KMS-11 (cell line): ENCODE measurements around the gene TTC39A.

Experiments used
- H2AFZ ChIP-seq: fragments of 200-600 bp; sonication (generic); 2 replicates; pipeline ENCODE4 v1.6.1; 2016; ENCODE audit warnings: antibody characterized with exemption, mixed run types, low read depth
- H3K27ac ChIP-seq: fragments of 200-600 bp; sonication (generic); 2 replicates; pipeline ENCODE4 v1.6.1; 2016; ENCODE audit warnings: mild to moderate bottlenecking, mixed run types
- H3K27me3 ChIP-seq: fragments of 200-600 bp; sonication (generic); 2 replicates; pipeline ENCODE4 v1.6.1; 2017; ENCODE audit warnings: mild to moderate bottlenecking, low read depth, mixed run types, moderate library complexity; ENCODE audit not compliant: insufficient read depth
- H3K36me3 ChIP-seq: fragments of 200-600 bp; sonication (generic); 2 replicates; pipeline ENCODE4 v1.6.1; 2017; ENCODE audit warnings: mild to moderate bottlenecking, mixed run types; ENCODE audit not compliant: insufficient read depth
- H3K4me1 ChIP-seq: fragments of 200-600 bp; sonication (generic); 2 replicates; pipeline ENCODE4 v1.6.1; 2016; ENCODE audit warnings: mild to moderate bottlenecking, low read depth, mixed run types; ENCODE audit not compliant: poor library complexity, severe bottlenecking
- H3K4me2 ChIP-seq: fragments of 200-600 bp; sonication (generic); 2 replicates; pipeline ENCODE4 v1.7.0; 2016; ENCODE audit warnings: mild to moderate bottlenecking, mixed run types
- H3K4me3 ChIP-seq: fragments of 200-600 bp; sonication (generic); IDR thresholded peaks from 2 replicates; pipeline ENCODE4 v1.6.1; 2017; ENCODE audit warnings: low read depth, low read length, mixed read lengths; ENCODE audit not compliant: insufficient read depth
- H3K79me2 ChIP-seq: fragments of 200-600 bp; sonication (generic); 2 replicates; pipeline ENCODE4 v1.6.1; 2016; ENCODE audit warnings: low read depth, mixed run types; ENCODE audit not compliant: insufficient read depth
- H3K9ac ChIP-seq: fragments of 200-600 bp; sonication (generic); 2 replicates; pipeline ENCODE4 v1.6.1; 2016; ENCODE audit warnings: mild to moderate bottlenecking, mixed run types
- H4K20me1 ChIP-seq: fragments of 200-600 bp; sonication (generic); 2 replicates; pipeline ENCODE4 v1.6.1; 2016; ENCODE audit warnings: mild to moderate bottlenecking, mixed run types; ENCODE audit not compliant: insufficient read depth
- TF ChIP-seq, protein P1 (sequence below): fragments of 200-600 bp; sonication (generic); conservative IDR thresholded peaks from 2 replicates; pipeline ENCODE4 v1.6.1; 2017; ENCODE audit warnings: low read depth, mild to moderate bottlenecking, antibody characterized with exemption, low read length, moderate library complexity, mixed read lengths

The TTC39A gene

DNA sequence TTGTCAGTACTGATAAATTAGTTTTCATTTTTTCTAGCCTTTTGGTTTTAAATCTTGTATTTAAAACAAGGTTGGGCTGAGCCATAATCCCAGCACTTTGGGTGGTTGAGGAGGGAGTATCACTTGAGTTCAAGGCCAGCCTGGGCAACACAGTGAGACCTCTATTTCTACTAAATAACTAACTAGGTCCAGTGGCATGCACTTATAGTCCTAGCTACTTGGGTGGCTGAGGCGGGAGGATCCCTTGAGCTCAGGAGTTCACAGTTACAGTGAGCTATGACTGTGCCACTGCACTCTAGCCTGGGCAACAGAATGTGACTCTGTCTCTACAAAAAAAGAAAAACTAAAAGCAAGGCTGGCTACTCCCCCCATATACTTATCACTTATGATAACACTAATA lies 21.5 kb upstream of the TTC39A start:
- Histone ChIP-seq H3K9ac (no peak overlapping the region), H3K4me3 (no peak overlapping the region), H3K4me1 (no peaks in the 10 kb centered on the region), H3K36me3 (no peaks in the 10 kb centered on the region), H3K79me2 (no peaks in the 10 kb centered on the region), H3K27me3 (no peaks in the 10 kb centered on the region), H3K4me2 (no peak overlapping the region), H4K20me1 (no peaks in the 10 kb centered on the region), H2AFZ (no peak overlapping the region), H3K27ac (no peak overlapping the region)
- TF ChIP-seq, protein P1, sequence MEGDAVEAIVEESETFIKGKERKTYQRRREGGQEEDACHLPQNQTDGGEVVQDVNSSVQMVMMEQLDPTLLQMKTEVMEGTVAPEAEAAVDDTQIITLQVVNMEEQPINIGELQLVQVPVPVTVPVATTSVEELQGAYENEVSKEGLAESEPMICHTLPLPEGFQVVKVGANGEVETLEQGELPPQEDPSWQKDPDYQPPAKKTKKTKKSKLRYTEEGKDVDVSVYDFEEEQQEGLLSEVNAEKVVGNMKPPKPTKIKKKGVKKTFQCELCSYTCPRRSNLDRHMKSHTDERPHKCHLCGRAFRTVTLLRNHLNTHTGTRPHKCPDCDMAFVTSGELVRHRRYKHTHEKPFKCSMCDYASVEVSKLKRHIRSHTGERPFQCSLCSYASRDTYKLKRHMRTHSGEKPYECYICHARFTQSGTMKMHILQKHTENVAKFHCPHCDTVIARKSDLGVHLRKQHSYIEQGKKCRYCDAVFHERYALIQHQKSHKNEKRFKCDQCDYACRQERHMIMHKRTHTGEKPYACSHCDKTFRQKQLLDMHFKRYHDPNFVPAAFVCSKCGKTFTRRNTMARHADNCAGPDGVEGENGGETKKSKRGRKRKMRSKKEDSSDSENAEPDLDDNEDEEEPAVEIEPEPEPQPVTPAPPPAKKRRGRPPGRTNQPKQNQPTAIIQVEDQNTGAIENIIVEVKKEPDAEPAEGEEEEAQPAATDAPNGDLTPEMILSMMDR, result no peak

- TF ChIP-seq, protein P1, result no peak
- Histone ChIP-seq H3K27ac (no peak overlapping the region), H3K4me1 (no peaks in the 10 kb centered on the region), H2AFZ (no peak overlapping the region), H3K9ac (no peak overlapping the region), H3K4me3 (no peak overlapping the region), H3K36me3 (no peaks in the 10 kb centered on the region), H4K20me1 (no peaks in the 10 kb centered on the region), H3K27me3 (no peaks in the 10 kb centered on the region), H3K4me2 (no peak overlapping the region), H3K79me2 (no peaks in the 10 kb centered on the region)
Observed at GRCh38 chr1:51349862-51350261, 19.5 kb upstream of the TTC39A start.

- no peak overlapping the region for H2AFZ ChIP-seq
Observed at GRCh38 chr1:51348147-51348527, 17.8 kb upstream of the TTC39A start.

DNA sequence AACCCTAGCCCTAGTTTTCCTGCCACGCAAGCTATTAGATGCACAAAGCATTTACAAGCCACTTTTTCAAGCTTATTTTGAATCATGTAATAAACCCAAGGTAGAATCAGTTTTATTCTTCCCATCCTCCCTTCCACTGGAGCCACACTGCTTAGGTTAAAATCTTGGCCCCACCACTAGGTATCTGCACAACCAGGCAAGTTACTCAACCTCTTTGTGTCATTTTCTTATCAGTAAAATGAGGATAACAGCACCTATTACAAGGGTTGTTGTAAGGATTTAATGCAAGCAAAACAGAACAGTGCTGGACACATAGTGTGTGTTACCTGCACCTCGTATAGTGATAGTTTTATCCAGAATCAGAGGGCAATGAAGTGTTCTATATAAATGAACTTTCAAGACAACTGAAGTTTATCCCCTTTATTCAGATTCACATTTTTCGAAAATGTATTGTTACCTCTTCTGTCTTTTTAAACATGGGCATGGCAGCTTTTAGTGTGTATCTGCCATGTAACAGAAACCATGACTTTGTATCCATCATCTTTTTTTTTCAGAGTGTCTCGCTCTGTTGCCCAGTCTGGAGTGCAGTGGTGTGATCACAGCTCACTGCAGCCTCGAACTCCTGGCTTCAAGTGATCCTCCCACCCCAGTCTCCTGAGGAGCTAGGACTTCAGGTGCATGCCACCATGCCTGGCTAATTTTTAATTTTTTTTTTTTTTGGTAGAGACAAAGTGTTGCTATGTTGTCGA lies 17.2 kb upstream of the TTC39A start:
- H3K27me3 ChIP-seq, result no peaks in the 10 kb centered on the region
- no peak overlapping the region for H3K4me2 ChIP-seq
- H3K4me1 ChIP-seq, result no peaks in the 10 kb centered on the region
- H4K20me1 ChIP-seq, result no peaks in the 10 kb centered on the region
- H3K27ac ChIP-seq, result no peak overlapping the region
- H3K9ac ChIP-seq, result no peak overlapping the region
- TF ChIP-seq, protein P1, result no peak
- no peaks in the 10 kb centered on the region for H3K36me3 ChIP-seq
- no peaks in the 10 kb centered on the region for H3K79me2 ChIP-seq
- H2AFZ ChIP-seq, result no peak overlapping the region
- H3K4me3 ChIP-seq, result no peak overlapping the region

More at GRCh38 chr1:51348147-51348527, 17.8 kb upstream of the TTC39A start:
- Histone ChIP-seq H3K9ac (no peak overlapping the region), H3K4me3 (no peak overlapping the region), H3K27ac (no peak overlapping the region), H4K20me1 (no peaks in the 10 kb centered on the region), H3K36me3 (no peaks in the 10 kb centered on the region), H3K79me2 (no peaks in the 10 kb centered on the region), H3K4me1 (no peaks in the 10 kb centered on the region), H3K4me2 (no peak overlapping the region), H3K27me3 (no peaks in the 10 kb centered on the region)
- TF ChIP-seq, protein P1, result no peak
